ENCODE data around the gene PNMA1. TPM values are rescaled to one million over a fixed set of nuclear protein-coding genes. Genes with fewer than 3 reads are reported as not detected.

Gene PNMA1
- total and polyA plus RNA-seq, 9 of the 15 experiments (the other 6 are each of a cell fraction or from before 2014, with no cell fraction given) = 1.7 to 26.4 (median 8.7) TPM

GRCh38 chr14:73759714-73760597 lies 45.8 kb upstream of the PNMA1 start (continued):
- no peak for TF ChIP-seq THAP7 (CRISPR knock-in tag; IDR thresholded peaks at IDR 0.05)
- peak; percentile 66 for TF ChIP-seq HNRNPLL (IDR thresholded peaks at IDR 0.05; ENCODE audit: low read depth, low read length, poor library complexity, severe bottlenecking)
- no peak for TF ChIP-seq E4F1 (CRISPR knock-in tag; IDR thresholded peaks at IDR 0.05; ENCODE audit: borderline replicate concordance)
- TF ChIP-seq SMARCA5 (IDR thresholded peaks at IDR 0.05) = no peak
- no peak for TF ChIP-seq E2F1 (CRISPR knock-in tag; IDR thresholded peaks at IDR 0.05)
- no peak for TF ChIP-seq NUFIP1 (IDR thresholded peaks at IDR 0.05; ENCODE audit: partially characterized antibody)
- TF ChIP-seq MYNN (IDR thresholded peaks at IDR 0.05) = 0 out of 2 replicates have a peak, but pooled peaks have one; percentile 25
- no peak for TF ChIP-seq MYNN (CRISPR knock-in tag; IDR thresholded peaks at IDR 0.05)
- no peak for TF ChIP-seq SFPQ (IDR thresholded peaks at IDR 0.05; ENCODE audit: low read depth, low read length)
- no peak for TF ChIP-seq TAF15 (IDR thresholded peaks at IDR 0.05; ENCODE audit: low read depth, low read length)
- TF ChIP-seq LARP7 (IDR thresholded peaks at IDR 0.05) = no peak
- peak; percentile 97 for TF ChIP-seq CEBPG (CRISPR knock-in tag; IDR thresholded peaks at IDR 0.05)
- peak; percentile 97 to 98 for TF ChIP-seq CEBPG (tag; conservative IDR thresholded peaks at IDR 0.05 in 1 of 2, IDR thresholded peaks at IDR 0.05 in 1 of 2)
- peak; percentile 63 for TF ChIP-seq DACH1 (IDR thresholded peaks at IDR 0.05; ENCODE audit: partially characterized antibody)
- no peak for TF ChIP-seq MCM2 (IDR thresholded peaks at IDR 0.05; ENCODE audit: low read depth)
- peak; percentile 78 for TF ChIP-seq TAF1 (IDR thresholded peaks at IDR 0.05; ENCODE audit: control insufficient read depth, extremely low read depth, insufficient read depth, low read length, severe bottlenecking)
- TF ChIP-seq HIVEP1 (CRISPR knock-in tag; IDR thresholded peaks at IDR 0.05) = no peak
- no peak for TF ChIP-seq ZBTB49 (CRISPR knock-in tag; IDR thresholded peaks at IDR 0.05; ENCODE audit: borderline replicate concordance)
- TF ChIP-seq ZSCAN29 (IDR thresholded peaks at IDR 0.05) = no peak
- TF ChIP-seq RNF2 (IDR thresholded peaks at IDR 0.05) = peak; percentile 85
